ENCODE measurements around the gene TYW1. TPM values are rescaled to one million over a fixed set of nuclear protein-coding genes. Genes with fewer than 3 reads are reported as not detected.
"Not testable (repeated sequence)": the region's sequence is repeated elsewhere in the genome, so short reads cannot be mapped to it uniquely, and the experiment has no call there.

TYW1 gene
- total RNA-seq, 4 donors from 2014 or later: 19.3 to 75.6 (median 38.6) TPM

DNA sequence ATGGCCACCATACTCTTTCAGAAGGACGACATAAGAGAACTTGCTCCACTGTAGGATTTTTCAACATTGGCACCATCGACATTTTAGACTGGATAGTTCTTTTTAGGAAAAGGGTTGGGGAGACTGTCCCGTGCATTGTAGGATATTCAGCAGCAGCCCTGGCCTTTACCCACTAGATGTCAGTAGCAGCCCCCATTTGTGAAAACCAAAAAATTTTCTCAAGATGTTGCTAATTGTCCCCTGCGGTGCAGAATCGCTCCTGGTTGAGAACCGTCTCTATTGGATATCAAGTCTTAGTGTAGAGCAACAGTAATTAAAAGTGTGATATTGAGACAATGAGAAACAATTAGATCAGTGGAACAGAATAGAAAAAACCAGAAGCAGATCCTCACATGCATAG is 180.1 kb downstream of the TYW1 start:
- H3K27ac ChIP-seq; DNase-seq; intact Hi-C loops (cut with DNase I); H3K9me3 ChIP-seq; H3K4me1 ChIP-seq; H3K36me3 ChIP-seq; H3K4me3 ChIP-seq (replicated peaks in 1 of 3); H3K27me3 ChIP-seq: not testable (repeated sequence)
- TF ChIP-seq, protein P1, sequence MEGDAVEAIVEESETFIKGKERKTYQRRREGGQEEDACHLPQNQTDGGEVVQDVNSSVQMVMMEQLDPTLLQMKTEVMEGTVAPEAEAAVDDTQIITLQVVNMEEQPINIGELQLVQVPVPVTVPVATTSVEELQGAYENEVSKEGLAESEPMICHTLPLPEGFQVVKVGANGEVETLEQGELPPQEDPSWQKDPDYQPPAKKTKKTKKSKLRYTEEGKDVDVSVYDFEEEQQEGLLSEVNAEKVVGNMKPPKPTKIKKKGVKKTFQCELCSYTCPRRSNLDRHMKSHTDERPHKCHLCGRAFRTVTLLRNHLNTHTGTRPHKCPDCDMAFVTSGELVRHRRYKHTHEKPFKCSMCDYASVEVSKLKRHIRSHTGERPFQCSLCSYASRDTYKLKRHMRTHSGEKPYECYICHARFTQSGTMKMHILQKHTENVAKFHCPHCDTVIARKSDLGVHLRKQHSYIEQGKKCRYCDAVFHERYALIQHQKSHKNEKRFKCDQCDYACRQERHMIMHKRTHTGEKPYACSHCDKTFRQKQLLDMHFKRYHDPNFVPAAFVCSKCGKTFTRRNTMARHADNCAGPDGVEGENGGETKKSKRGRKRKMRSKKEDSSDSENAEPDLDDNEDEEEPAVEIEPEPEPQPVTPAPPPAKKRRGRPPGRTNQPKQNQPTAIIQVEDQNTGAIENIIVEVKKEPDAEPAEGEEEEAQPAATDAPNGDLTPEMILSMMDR (IDR thresholded peaks at IDR 0.05): peak in 2 of 6 experiments; percentile 25 to 40
- 25 to 60% methylated on average over 6 of the region's 6 CpGs for WGBS, 2 donors

DNA sequence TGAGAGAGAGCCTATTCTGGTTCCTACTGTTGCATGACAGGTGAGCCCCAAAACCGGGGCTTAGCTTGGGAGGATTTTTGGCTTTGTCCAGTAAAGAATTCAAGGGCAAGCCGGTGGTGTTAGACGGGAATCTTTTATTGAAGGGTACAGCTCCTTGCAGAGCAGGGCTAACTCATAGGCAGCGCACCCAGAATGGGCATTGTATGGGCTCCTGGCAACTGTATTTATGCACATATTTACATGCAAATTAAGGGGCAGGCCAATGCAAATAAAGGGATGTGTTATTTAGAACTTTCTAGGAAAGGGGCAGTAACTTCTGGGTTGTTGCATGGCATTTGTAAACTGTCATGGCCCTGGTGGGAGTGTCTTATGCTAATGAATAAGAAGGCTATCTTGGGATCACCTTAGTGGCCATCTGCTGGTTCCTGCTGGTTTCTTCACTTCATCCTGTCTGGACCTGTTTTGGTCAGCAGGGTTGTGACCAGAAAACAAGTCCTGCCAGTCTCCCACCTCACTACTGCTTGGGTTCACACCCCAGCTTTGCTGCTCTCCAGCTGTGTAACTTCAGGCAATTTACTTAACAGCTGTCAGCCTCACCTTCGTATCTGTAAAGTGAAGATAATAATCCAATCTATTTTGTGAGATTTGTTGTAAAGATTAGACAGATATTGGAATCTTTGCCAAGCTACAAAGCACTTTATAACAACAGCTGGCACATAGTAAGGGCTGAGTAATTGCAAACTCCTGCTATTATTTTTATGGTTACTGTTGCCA is 182.5 kb downstream of the TYW1 start:
- intact Hi-C loops (cut with DNase I); H3K36me3 ChIP-seq; H3K4me1 ChIP-seq; DNase-seq; H3K4me3 ChIP-seq (replicated peaks in 1 of 3); H3K27ac ChIP-seq; H3K27me3 ChIP-seq; H3K9me3 ChIP-seq: not testable (repeated sequence)
- 88 to 96% methylated on average over 2 to 5 of the region's 5 CpGs for WGBS, 2 donors

DNA sequence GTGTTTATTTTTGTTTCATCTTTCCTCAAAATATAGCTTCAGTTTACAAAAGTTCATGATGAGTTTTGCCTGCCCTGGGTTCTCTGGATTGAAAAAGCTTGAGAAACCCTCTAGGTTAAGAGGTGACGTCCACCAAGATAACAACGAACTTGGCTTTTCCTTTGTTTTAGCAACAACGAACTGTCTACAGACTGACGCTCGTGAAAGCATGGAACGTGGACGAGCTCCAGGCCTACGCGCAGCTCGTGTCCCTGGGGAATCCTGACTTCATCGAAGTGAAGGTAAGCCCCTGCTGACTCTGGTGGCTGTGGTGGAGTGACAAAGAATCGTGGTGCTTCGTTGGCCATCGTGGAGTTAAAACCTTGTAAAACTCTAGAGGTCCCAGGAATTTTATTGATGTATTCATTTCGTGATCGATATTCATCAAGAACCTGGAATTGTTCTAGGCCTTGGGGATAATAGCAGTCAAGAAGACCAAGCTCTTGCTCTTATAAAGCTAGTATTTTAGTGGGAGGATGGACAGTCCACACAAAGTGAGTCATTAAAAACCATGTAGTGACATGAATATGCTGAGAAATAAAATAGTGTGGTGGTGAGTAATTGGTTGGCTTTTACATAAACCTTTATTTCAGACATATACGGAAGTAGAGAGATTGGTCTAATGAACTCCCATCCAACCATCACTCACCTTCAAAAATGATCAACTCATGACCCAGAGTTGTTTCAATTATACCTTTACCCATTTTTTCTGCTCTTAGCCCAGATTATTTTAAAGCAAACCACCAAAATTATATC is 186.5 kb downstream of the TYW1 start:
- DNase-seq: not testable (repeated sequence)
- WGBS, 2 donors: 86 to 94% methylated on average over 12 of the region's 17 CpGs

DNA sequence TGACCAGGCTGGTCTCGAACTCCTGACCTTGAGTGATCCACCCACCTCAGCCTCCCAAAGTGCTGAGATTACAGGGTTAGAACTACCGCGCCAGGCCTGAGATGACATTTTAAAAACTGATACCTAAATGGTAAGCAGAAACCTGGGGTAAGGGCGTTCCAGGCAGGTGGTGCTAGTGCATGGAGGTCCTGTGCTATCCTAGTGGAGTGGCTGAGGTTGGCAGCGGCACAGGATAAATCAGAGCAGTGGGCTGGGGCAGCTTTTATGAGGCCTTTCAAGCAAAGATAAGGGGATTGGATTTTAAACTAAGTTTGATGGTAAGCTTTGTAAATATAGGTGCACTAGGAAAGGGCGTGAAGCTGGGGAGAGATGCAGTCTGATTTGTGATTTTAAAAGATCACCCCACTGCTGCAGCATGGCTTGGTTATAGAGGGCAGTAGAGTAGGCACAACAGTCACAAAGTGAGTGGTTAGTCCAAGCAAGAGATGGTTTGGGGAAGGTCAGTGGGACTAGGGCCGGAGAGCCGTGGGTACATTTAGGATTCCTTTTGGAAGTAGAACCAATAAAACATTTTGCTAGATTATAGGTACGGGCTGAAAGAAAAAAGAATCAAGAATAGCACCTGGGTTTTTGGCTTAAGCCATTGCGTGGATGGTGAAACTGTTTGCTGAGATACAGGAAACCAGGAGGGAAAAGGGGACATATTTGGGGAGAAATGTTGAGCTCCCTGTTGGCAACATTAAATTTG is 188.5 kb downstream of the TYW1 start:
- H3K27me3 ChIP-seq; H3K4me3 ChIP-seq (replicated peaks in 1 of 3); H3K27ac ChIP-seq; DNase-seq; H3K36me3 ChIP-seq; intact Hi-C loops (cut with DNase I); H3K4me1 ChIP-seq; H3K9me3 ChIP-seq: not testable (repeated sequence)
- 78 to 94% methylated on average over 9 to 10 of the region's 10 CpGs for WGBS, 2 donors

More for the DNA sequence above, 186.5 kb downstream of the TYW1 start:
- H3K27ac ChIP-seq; H3K4me3 ChIP-seq (replicated peaks in 1 of 3); H3K27me3 ChIP-seq; H3K36me3 ChIP-seq; intact Hi-C loops (cut with DNase I); H3K9me3 ChIP-seq; H3K4me1 ChIP-seq: not testable (repeated sequence)

DNA sequence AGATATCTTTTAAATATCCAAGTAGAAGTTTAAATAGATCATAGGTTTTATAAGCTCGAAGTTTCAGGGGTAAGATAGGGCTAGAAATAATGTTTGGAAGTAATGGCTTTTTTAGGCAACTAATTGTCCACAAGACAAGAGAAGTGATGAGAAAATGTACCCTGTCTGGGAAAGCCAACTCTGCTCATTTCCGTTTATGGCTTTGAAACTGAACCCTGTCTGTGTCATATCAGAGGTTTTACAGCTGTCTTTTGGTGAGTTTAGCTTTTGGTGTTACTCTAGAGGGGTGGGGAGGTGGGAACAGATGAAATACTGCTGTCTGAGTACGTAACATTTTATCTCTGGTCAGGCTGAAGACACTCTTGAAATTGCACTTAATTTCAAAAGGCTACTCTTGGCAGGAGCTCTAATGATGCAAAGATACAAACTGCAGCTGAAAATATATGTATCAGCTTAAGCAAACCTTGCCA is 189.1 kb downstream of the TYW1 start:
- DNase-seq; H3K9me3 ChIP-seq; H3K36me3 ChIP-seq; H3K4me3 ChIP-seq (replicated peaks in 1 of 3); H3K4me1 ChIP-seq; H3K27me3 ChIP-seq; intact Hi-C loops (cut with DNase I); H3K27ac ChIP-seq: not testable (repeated sequence)
- WGBS, 2 donors: 58 to 82% methylated on average over 2 of the region's 3 CpGs

DNA sequence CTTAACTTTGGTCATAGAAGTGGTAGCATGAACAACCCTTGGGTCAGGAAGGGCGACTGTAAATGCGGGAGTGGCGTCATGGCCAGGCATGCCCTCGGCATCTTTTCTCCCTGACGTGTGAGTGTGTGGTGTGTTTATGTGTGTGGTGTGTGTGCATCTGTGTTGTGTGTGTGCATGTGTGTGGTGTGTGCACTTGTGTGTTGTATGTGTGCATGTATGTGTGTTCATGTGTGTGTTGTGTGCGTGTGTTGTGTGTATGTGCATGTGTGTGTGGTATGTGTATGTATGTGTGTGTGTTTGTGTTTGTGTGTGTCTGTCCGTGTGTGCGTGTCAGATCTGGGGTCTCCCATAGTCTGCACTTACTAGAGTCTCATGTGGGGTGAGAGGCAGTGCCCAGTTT is 192.5 kb downstream of the TYW1 start:
- H3K27ac ChIP-seq; intact Hi-C loops (cut with DNase I); H3K9me3 ChIP-seq; H3K36me3 ChIP-seq; H3K27me3 ChIP-seq; DNase-seq; H3K4me3 ChIP-seq (replicated peaks in 1 of 3); H3K4me1 ChIP-seq: not testable (repeated sequence)
- WGBS, 2 donors: 91 to 97% methylated on average over 8 of the region's 8 CpGs

DNA sequence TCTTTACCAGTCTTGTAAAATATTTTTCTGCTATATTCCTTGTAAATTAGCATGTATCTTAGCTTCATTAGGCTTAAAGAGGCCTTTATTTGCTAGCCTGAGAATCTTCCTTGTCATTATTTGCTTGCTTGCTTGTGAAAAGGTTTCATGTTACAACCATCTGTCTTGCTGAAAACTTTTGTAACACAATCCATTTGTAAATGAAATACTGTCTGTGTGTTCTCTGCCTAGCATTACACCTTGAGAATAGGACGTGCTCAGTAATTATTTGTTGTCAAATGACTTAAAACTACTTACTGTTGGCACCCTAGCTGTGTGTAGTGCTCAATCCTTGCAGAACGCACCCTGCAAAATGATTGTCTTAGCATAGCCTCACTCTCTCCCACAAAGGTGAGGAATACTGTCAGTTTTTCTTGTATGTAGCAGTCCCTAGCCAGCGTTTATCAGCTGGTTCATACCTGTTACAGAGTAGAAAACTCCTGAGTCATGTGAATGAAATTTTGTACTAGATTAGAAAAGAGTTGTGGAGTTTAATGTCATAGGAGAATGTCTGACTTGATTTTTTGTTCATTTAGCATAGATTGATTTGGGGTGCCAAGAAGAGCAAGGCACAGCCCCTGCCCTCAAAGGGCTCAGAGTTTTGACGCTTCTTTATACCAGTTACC is 193.3 kb downstream of the TYW1 start:
- H3K27me3 ChIP-seq; H3K4me3 ChIP-seq (replicated peaks in 1 of 3); H3K36me3 ChIP-seq; H3K4me1 ChIP-seq; H3K9me3 ChIP-seq; H3K27ac ChIP-seq; DNase-seq; intact Hi-C loops (cut with DNase I): not testable (repeated sequence)
- WGBS, 2 donors: 75 to 90% methylated on average over 3 to 4 of the region's 4 CpGs

DNA sequence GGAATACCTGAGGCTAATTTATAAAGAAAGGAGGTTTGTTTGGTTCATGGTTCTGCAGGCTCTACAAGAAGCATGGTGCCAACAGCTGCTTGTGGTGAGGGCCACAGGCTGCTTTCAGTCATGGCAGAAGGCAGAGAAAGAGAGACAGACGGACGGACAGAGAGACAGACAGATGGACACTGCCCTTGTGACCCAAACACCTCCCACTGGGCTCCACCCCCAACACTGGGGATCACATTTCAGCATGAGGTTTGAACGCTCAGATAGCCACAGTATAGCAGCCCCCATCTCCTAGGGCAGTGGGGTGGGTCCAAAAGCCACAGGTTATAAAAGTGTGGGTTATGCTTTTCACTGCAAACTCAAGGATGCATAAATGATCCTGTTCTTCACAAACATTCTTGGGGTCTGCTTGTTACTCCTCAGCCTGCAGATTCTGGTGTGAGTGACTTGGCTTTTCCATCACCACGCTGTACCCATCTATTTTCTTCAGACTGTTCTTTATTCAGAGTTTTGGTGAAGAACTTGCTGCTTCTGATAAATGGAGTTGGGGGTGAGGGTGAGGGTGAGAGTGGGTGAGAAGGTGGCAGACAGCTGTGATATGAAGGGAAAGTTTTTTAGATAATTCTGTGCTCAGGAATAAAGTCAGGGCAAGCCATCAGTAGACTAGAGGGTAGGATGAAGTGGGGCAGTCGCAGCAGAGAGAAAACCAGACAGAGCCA is 194.5 kb downstream of the TYW1 start:
- H3K36me3 ChIP-seq; H3K9me3 ChIP-seq; H3K27me3 ChIP-seq; DNase-seq; H3K27ac ChIP-seq; H3K4me1 ChIP-seq; H3K4me3 ChIP-seq (replicated peaks in 1 of 3); intact Hi-C loops (cut with DNase I): not testable (repeated sequence)
- WGBS, 2 donors: 94 to 95% methylated on average over 5 of the region's 5 CpGs

DNA sequence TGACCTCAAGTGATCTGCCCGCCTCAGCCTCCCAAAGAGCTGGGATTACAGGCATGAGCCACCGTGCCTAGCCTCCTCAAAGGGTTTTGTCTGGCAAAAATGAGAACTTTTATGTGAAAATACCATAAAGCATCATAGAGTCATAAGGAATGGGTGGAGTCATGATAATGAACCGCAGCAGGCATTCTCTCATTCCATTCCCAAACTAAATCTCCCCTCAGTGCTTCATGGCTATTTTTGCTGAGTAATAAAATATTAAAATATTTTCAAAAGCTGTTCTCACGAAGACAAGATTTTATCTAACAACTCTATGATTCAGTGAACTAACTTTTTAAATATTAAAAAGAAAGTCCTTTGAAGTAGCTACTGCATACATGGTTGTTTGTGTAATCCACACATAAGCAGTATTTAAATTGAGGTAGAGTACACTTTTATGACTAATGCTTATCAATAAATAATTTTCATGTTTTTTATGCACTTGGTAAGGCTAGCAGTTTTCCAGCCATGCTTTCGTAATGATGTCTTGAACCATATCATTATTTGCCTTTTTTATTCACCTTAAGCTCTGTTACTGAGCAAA is 195.6 kb downstream of the TYW1 start:
- DNase-seq; H3K9me3 ChIP-seq; H3K4me3 ChIP-seq (replicated peaks in 1 of 3); H3K36me3 ChIP-seq; H3K27ac ChIP-seq; H3K4me1 ChIP-seq; H3K27me3 ChIP-seq; intact Hi-C loops (cut with DNase I): not testable (repeated sequence)
- WGBS, 2 donors: 91 to 95% methylated on average over 5 of the region's 5 CpGs

DNA sequence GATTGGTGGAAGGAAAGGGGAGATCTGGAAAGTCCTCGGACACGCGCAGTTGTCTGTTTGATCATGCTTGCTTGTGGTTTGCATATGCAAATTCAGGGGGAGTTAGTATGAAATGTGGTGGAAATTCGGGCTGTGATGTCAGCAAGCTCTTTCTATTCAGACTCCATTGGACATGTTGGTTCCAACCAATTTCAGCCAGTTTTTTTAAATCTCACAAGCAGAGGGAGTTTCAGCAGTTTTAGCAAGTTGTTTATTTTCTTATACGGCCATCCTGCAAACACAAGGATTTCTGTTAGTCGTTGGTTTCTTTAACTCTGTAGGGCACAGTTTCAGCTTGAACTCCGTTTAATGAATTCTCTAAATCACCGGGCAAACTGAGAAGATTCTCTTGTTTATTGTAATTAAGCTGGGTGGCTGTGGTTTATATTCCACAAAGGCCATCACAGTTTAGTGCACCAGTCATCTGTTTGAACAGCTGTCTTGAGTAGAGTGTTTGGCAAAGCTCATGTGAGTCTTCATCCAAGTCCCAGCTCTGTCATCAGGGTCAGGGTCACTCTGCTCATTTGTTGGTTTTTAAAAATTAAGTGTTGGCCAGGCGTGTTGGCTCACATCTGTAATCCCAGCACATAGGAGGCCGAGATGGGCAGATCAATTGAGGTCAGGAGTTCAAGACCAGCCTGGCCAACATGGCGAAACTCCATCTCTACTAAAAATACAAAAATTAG is 196.4 kb downstream of the TYW1 start:
- H3K27ac ChIP-seq; H3K36me3 ChIP-seq; H3K9me3 ChIP-seq; H3K4me1 ChIP-seq; H3K4me3 ChIP-seq (replicated peaks in 1 of 3); DNase-seq; H3K27me3 ChIP-seq; intact Hi-C loops (cut with DNase I): not testable (repeated sequence)
- WGBS, 2 donors: 68 to 70% methylated on average over 11 of the region's 11 CpGs
